ENCODE measurements around the gene TTC28.

The TTC28 gene

DNA sequence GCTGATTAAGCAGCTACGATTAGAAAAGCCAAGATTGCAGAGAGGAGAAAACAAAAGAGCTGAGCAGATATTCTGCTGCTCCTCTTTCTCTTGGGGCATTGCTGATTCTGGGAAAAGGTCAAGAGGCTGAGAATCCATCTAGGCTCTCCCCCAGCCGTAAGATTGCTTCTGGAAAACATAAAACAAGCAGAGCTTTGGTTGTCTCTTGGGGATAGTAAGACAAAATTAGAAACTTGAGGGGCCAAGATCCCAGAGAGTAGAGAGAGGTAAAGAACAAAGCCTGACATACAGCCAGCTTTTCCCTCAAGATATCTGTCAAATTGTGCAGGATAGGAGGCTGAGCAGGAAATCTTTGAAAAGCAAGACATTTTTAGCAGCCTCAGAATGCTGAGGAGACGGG lies 158.2 kb downstream of the TTC28 start:
- H3K4me1 ChIP-seq (ENCODE audit: control insufficient read depth, insufficient read depth, low read length) = no peaks in the 10 kb centered on the region
- no peaks in the 10 kb centered on the region; a peak in 1 of 3 replicates for H3K36me3 ChIP-seq (ENCODE audit: control insufficient read depth in 2 of 2, insufficient read depth in 1 of 2, low read length in 2 of 2)
- no peak for TF ChIP-seq ZNF521 (tag by site-specific recombination; IDR thresholded peaks at IDR 0.05)
- no peak for TF ChIP-seq ZNF707 (tag by site-specific recombination; IDR thresholded peaks at IDR 0.05)
- TF ChIP-seq ZIC2 (tag by site-specific recombination; IDR thresholded peaks at IDR 0.05) = no peak
- TF ChIP-seq MEIS1 (CRISPR knock-in tag; IDR thresholded peaks at IDR 0.05; ENCODE audit: borderline replicate concordance) = no peak
- no peak for TF ChIP-seq ZNF350 (tag by site-specific recombination; IDR thresholded peaks at IDR 0.05)
- no peak for TF ChIP-seq KLF1 (tag by site-specific recombination; IDR thresholded peaks at IDR 0.05)
- TF ChIP-seq ZBTB1 (tag by site-specific recombination; IDR thresholded peaks at IDR 0.05) = no peak
- no peak for TF ChIP-seq ZNF174 (tag by site-specific recombination; IDR thresholded peaks at IDR 0.05)
- no peak for TF ChIP-seq ZNF366 (tag by site-specific recombination; conservative IDR thresholded peaks at IDR 0.05)
- no peak for TF ChIP-seq ZNF548 (tag by site-specific recombination; IDR thresholded peaks at IDR 0.05)
- no peaks in the 10 kb centered on the region for H3K9me3 ChIP-seq (ENCODE audit: control insufficient read depth, insufficient read depth, low read depth, low read length)
- H3K27ac ChIP-seq (ENCODE audit: extremely low read depth, low read depth, low read length) = no peak overlapping the region
- ChIA-PET CTCF (no interaction called here), POLR2A (no interaction called here)
- H3K4me3 ChIP-seq (ENCODE audit: low read depth, low read length) = no peak overlapping the region

DNA sequence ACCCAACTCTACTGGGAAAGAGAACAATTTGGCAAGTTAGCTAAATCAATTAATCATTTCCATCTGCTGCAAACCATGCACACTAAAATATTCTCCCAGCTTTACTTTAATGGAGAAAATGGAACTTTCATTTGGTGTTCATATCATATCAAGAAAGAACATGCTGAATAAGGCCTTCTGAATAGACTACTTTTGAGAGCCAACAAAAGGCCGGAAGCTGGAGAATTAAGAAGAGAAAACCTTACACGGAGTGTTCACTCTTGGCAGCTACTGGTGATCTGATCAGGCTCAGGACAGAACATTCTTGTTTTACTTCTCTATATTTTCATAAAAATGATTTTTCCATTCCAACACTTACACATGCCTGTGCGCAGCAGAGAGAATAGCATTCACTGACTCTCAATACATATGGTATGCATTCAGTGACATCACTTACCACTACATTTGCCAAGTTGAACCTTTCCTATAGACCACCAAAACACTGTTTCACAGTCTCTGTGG lies 165.3 kb downstream of the TTC28 start:
- POLR2A ChIA-PET = no interaction called here
- H3K27ac ChIP-seq (ENCODE audit: extremely low read depth, low read depth, low read length) = no peak overlapping the region
- no peaks in the 10 kb centered on the region for H3K36me3 ChIP-seq (ENCODE audit: control insufficient read depth in 2 of 2, insufficient read depth in 1 of 2, low read length in 2 of 2)
- no peaks in the 10 kb centered on the region for H3K9me3 ChIP-seq (ENCODE audit: control insufficient read depth, insufficient read depth, low read depth, low read length)
- CTCF ChIA-PET = interaction anchor here (0.8 kb wide), 1 partner anchor 27 kb away, joined by 3 read pairs; no protein-coding TSS in a partner anchor
- H3K4me1 ChIP-seq (ENCODE audit: control insufficient read depth, insufficient read depth, low read length) = no peaks in the 10 kb centered on the region
- no peak overlapping the region for H3K4me3 ChIP-seq (ENCODE audit: low read depth, low read length)
- TF ChIP-seq ZNF776 (tag by site-specific recombination; IDR thresholded peaks at IDR 0.05; ENCODE audit: borderline replicate concordance) = no peak
- TF ChIP-seq ZNF701 (tag by site-specific recombination; IDR thresholded peaks at IDR 0.05) = no peak
- TF ChIP-seq ZNF121 (tag by site-specific recombination; IDR thresholded peaks at IDR 0.05) = no peak
- no peak for TF ChIP-seq ZNF24 (tag by site-specific recombination; IDR thresholded peaks at IDR 0.05)
- TF ChIP-seq MEIS1 (CRISPR knock-in tag; IDR thresholded peaks at IDR 0.05; ENCODE audit: borderline replicate concordance) = no peak
- TF ChIP-seq SP2 (tag by site-specific recombination; IDR thresholded peaks at IDR 0.05) = no peak
- TF ChIP-seq, protein P1, sequence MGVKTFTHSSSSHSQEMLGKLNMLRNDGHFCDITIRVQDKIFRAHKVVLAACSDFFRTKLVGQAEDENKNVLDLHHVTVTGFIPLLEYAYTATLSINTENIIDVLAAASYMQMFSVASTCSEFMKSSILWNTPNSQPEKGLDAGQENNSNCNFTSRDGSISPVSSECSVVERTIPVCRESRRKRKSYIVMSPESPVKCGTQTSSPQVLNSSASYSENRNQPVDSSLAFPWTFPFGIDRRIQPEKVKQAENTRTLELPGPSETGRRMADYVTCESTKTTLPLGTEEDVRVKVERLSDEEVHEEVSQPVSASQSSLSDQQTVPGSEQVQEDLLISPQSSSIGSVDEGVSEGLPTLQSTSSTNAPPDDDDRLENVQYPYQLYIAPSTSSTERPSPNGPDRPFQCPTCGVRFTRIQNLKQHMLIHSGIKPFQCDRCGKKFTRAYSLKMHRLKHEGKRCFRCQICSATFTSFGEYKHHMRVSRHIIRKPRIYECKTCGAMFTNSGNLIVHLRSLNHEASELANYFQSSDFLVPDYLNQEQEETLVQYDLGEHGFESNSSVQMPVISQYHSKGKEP (tag by site-specific recombination; IDR thresholded peaks at IDR 0.05) = no peak
- TF ChIP-seq ZBTB17 (tag by site-specific recombination; IDR thresholded peaks at IDR 0.05) = no peak
- TF ChIP-seq GLI2 (tag by site-specific recombination; IDR thresholded peaks at IDR 0.05; ENCODE audit: borderline replicate concordance, low read depth) = no peak
- TF ChIP-seq, protein P2, sequence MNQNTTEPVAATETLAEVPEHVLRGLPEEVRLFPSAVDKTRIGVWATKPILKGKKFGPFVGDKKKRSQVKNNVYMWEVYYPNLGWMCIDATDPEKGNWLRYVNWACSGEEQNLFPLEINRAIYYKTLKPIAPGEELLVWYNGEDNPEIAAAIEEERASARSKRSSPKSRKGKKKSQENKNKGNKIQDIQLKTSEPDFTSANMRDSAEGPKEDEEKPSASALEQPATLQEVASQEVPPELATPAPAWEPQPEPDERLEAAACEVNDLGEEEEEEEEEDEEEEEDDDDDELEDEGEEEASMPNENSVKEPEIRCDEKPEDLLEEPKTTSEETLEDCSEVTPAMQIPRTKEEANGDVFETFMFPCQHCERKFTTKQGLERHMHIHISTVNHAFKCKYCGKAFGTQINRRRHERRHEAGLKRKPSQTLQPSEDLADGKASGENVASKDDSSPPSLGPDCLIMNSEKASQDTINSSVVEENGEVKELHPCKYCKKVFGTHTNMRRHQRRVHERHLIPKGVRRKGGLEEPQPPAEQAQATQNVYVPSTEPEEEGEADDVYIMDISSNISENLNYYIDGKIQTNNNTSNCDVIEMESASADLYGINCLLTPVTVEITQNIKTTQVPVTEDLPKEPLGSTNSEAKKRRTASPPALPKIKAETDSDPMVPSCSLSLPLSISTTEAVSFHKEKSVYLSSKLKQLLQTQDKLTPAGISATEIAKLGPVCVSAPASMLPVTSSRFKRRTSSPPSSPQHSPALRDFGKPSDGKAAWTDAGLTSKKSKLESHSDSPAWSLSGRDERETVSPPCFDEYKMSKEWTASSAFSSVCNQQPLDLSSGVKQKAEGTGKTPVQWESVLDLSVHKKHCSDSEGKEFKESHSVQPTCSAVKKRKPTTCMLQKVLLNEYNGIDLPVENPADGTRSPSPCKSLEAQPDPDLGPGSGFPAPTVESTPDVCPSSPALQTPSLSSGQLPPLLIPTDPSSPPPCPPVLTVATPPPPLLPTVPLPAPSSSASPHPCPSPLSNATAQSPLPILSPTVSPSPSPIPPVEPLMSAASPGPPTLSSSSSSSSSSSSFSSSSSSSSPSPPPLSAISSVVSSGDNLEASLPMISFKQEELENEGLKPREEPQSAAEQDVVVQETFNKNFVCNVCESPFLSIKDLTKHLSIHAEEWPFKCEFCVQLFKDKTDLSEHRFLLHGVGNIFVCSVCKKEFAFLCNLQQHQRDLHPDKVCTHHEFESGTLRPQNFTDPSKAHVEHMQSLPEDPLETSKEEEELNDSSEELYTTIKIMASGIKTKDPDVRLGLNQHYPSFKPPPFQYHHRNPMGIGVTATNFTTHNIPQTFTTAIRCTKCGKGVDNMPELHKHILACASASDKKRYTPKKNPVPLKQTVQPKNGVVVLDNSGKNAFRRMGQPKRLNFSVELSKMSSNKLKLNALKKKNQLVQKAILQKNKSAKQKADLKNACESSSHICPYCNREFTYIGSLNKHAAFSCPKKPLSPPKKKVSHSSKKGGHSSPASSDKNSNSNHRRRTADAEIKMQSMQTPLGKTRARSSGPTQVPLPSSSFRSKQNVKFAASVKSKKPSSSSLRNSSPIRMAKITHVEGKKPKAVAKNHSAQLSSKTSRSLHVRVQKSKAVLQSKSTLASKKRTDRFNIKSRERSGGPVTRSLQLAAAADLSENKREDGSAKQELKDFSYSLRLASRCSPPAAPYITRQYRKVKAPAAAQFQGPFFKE (tag by site-specific recombination; IDR thresholded peaks at IDR 0.05; ENCODE audit: borderline replicate concordance) = no peak
- TF ChIP-seq, protein P3, sequence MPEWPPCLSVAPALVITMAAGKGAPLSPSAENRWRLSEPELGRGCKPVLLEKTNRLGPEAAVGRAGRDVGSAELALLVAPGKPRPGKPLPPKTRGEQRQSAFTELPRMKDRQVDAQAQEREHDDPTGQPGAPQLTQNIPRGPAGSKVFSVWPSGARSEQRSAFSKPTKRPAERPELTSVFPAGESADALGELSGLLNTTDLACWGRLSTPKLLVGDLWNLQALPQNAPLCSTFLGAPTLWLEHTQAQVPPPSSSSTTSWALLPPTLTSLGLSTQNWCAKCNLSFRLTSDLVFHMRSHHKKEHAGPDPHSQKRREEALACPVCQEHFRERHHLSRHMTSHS (tag by site-specific recombination; IDR thresholded peaks at IDR 0.05) = no peak
- no peak for TF ChIP-seq ZNF114 (tag by site-specific recombination; IDR thresholded peaks at IDR 0.05)
- TF ChIP-seq KLF7 (tag by site-specific recombination; IDR thresholded peaks at IDR 0.05; ENCODE audit: borderline replicate concordance) = no peak
- TF ChIP-seq, protein P4, sequence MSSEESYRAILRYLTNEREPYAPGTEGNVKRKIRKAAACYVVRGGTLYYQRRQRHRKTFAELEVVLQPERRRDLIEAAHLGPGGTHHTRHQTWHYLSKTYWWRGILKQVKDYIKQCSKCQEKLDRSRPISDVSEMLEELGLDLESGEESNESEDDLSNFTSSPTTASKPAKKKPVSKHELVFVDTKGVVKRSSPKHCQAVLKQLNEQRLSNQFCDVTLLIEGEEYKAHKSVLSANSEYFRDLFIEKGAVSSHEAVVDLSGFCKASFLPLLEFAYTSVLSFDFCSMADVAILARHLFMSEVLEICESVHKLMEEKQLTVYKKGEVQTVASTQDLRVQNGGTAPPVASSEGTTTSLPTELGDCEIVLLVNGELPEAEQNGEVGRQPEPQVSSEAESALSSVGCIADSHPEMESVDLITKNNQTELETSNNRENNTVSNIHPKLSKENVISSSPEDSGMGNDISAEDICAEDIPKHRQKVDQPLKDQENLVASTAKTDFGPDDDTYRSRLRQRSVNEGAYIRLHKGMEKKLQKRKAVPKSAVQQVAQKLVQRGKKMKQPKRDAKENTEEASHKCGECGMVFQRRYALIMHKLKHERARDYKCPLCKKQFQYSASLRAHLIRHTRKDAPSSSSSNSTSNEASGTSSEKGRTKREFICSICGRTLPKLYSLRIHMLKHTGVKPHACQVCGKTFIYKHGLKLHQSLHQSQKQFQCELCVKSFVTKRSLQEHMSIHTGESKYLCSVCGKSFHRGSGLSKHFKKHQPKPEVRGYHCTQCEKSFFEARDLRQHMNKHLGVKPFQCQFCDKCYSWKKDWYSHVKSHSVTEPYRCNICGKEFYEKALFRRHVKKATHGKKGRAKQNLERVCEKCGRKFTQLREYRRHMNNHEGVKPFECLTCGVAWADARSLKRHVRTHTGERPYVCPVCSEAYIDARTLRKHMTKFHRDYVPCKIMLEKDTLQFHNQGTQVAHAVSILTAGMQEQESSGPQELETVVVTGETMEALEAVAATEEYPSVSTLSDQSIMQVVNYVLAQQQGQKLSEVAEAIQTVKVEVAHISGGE (tag by site-specific recombination; conservative IDR thresholded peaks at IDR 0.05; ENCODE audit: low read depth) = no peak
- no peak for TF ChIP-seq ZFP3 (tag by site-specific recombination; IDR thresholded peaks at IDR 0.05; ENCODE audit: low read depth)

Measured in HEK293 (cell line).